GM18519 (cell line): ENCODE data around the gene KRTAP10-12.
"Not testable (repeated sequence)": the region's sequence is repeated elsewhere in the genome, so short reads cannot be mapped to it uniquely, and the experiment has no call there.

Experiments used
- ATAC-seq: cut with Tn5 transposase; IDR thresholded peaks from one replicate; pipeline ENCODE4 v1.9.1; 2021; ENCODE audit warnings: mild to moderate bottlenecking, moderate library complexity; ENCODE audit not compliant: unreplicated experiment, low FRiP score

KRTAP10-12 gene, protein sequence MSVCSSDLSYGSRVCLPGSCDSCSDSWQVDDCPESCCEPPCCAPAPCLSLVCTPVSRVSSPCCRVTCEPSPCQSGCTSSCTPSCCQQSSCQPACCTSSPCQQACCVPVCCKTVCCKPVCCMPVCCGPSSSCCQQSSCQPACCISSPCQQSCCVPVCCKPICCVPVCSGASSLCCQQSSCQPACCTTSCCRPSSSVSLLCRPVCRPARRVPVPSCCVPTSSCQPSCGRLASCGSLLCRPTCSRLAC

DNA sequence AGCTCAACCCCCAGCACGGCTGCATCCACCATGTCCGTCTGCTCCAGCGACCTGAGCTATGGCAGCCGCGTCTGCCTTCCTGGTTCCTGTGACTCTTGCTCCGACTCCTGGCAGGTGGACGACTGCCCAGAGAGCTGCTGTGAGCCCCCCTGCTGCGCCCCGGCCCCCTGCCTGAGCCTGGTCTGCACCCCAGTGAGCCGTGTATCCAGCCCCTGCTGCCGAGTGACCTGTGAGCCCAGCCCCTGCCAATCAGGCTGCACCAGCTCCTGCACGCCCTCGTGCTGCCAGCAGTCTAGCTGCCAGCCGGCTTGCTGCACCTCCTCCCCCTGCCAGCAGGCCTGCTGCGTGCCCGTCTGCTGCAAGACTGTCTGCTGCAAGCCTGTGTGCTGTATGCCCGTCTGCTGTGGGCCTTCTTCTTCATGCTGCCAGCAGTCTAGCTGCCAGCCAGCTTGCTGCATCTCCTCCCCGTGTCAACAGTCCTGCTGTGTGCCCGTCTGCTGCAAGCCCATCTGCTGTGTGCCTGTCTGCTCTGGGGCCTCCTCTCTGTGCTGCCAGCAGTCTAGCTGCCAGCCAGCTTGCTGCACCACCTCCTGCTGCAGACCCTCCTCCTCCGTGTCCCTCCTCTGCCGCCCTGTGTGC is at the start of gene KRTAP10-12:
KRTAP10-12 (plus strand) TSS at position 1 of the 639 bp plus-strand sequence; CDS start at position 31, 30 bp downstream.
- ATAC-seq: not testable (repeated sequence)

DNA sequence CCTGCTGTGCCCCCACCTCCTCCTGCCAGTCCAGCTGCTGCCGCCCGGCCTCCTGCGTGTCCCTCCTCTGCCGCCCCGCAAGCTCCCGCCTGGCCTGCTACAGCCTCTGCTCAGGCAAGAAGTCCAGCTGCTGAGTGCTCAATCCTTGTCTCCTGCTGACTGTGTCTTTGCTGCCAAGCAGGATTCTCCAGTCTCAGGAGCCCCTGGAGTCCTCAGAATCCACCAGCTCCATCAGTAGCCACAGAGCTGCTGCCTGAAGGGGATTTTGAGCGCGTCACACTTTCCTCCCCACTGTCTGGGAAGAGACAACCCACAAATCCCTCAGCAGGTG is 49.8 kb upstream of the KRTAP10-12 start:
- no peak for ATAC-seq

DNA sequence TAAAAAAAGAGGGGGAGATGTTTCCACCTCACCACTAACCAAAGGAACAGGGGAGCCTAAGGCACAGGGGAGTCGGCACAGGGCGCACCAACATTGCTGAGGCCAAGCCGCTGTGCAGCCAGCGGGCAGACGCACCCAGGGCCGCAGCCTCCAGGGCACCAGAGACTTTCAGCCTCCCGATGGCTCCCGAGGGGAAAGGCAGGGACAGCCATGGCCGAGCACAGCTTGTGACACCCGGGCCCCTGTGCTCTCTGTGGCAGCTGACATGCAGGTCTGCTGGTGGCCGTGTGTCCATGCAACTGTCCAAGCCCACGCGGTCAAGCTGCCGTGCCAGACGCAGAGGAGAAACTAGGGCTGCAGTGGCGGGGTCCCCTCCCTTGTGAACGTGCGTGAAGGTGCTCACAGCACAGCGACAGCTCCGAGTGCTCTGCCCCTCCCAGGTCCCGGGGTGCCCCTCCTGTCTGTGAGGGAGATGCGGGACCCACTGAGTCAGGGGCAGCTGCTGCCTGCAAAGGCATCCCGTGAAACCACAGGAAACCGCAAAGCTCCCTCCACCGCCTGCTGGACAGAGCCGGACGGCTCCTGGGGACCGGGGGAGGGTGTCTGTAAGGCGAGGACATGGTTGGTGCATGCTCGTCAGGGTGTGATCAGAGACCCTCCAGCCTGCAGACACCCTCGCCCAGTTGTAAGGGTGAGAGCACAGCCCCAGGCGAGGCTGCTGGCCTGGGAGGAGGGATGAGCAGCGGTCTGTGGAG is 48.2 kb upstream of the KRTAP10-12 start:
- ATAC-seq: no peak

DNA sequence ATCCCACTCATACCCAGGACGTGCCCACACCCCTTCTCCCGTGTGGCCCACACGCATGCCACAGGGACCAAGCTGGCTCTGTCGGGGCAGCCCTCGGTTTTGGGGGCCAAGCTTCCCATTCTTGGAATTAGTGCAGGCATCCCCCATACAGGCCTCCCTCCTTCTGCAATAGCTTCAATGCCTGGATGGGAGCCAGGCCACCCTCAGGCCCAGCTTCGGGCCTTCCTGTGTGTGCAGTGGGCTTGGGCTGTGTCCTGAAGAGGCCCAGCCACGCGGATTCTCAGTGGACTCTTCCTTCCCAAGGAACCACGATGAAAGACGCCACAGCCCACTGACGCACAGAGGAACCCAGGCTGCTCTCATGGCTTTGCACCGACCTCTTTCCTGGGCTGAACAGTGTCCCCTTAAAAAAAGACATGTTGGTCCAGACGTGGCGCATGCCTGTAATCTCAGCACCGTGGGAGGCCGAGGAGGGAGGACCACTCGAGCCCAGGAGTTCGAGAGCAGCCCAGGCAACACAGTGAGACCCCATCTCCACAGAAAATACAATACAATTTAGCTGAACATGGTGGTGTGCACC is 47.4 kb upstream of the KRTAP10-12 start:
- no peak for ATAC-seq

DNA sequence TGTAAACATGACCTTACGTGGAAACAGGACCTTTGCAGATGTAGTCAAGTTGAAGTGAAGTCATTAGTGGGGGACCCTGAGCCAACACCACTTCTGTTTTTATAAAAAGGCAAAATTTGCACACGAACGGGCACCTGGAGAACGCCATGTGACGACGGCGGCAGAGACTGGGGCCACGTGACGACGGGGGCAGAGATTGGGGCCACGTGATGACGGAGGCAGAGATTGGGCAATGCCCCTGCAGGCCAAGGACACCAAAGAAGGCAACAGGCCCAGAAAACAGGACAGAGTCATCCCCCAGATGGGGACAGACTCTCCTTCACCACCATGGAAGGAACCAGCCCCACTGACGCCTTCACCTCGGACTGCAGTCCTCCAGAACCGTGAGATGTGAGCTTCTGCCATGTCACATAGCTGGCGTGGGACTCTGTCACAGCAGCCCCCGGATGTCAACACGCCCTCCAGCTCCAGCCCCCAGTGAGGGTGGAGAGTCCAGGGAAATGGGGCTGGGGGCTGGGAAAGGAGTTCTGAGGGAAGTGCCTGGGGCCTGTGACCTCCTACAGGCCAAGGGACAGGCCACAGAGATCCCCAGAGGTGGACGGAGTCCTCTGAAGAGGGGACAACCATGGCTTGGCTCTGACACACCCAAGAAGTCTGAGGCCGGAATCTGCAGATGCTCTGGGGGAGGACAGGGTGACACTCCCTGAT is 46.6 kb upstream of the KRTAP10-12 start:
- no peak for ATAC-seq

DNA sequence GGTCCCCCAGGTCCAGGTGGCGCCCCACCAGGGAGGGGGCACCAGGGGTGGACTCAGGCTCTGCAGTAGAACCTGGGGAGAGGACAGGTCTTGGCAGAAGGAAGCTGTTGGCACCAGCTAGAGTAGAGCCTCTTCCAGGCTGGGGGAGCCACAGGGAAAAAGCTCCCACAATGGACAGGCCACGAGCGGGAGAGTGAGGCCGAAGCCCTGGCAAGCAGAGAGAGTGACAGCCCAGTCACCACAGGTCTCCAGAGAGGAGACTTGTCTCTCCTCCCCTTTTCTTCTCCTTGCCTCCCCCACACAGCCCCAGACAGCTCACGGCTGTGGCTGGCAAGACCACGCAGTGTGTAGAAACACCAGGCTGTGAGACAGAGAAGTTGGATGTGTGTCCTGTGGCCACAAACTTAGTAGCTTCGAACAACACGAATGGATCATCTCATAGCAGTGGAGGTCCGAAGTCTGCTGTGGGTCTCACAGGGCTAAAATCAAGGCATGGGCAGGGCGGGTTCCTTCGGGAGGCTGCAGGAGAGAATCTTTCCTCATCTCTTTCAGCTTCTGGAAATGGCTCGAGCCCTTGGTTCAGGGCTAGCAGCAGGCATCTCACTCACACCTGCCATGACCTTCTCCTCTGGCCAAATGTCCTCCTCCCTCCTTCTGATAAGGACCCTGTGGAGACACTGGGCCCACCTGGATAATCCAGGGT is 45.8 kb upstream of the KRTAP10-12 start:
- ATAC-seq: no peak

DNA sequence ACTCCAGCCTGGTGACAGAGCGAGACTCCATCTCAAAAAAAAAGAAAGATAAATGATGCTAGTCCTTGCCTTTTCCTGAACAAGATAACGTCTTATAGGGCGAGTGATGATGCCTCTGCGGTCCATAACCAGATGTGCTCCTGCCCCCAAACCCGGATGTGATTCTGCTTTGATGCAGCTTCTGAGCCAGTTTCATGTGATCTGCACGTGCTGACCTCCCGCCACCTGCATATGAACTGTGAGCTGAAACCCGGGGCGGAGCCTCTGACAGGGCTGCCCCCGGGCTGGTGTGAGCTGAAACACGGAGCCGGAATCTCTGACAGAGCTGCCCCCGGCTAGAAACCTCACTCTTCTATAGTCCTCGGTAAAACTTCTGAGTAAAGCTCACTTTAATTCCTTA is 43.8 kb upstream of the KRTAP10-12 start:
- no peak for ATAC-seq

DNA sequence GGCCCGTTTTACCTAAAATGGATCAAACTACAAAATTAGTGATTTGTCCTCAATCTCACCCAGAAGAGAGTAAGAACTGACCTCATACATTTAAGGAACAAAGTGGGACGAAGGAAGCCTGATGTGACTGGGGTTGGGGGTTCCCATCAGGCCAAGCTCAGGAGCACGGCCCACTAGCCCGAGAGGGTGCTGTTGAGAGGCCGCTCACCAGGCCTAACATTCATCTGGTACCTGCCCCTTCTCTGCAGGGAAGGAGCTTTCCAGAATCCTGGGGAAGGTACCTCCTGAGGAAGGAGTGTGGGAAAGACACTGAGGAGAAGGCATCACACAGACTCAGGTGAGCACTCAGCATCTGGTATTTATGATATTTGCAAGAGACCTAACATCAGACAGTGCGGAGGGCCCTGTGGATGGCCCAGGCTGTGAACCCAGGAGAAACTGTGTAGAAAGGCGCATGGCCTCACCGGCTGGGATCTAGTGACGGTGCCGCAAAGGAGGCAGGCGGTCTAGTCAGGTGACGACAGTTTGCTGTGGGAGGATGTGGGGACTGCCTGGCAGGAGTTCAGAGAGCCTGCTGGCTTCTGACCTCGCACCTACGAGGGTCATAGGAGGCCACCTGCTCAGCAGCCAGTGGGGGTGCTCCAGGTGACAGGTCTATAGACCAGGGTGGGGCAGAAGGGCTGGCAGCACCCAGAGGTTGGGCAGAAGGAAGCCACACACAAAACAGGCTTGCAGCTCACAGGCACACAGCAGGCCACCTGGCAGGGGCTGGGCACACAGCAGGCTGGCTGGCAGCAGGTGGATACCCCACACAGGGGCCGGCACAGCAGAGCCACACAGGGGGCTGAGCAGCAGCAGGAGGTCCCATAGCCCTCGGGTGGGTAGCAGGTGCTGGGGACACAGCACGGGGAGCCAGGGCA is 43.1 kb upstream of the KRTAP10-12 start:
- no peak for ATAC-seq

DNA sequence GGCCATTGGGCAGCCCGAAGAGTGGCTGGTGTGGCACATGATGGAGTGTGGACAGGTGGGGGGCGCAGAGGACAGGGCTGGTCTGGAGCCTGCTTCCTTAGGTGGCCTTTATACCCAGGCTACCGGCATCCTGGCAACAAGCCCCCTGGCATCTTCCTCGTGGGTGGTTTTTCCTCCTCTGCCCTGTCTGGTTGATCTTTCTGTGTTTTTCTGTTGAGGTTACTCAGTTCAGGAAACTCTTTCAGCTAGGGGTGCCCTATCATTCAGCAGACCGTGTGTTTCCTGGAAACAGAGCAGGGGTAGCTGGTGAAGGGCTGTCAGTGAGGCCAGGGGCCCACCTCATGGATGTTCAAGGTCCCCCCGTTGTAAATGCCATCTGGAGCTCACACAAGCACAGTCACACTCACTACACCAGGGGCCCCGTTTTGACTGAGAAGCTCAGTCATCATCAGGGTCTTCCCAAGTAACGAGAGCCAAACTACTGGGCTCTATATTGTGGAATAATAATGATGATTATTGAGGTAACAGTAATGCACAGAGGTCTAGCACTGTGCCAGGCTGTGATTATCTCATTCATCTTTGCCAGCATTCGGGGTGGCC is 42.3 kb upstream of the KRTAP10-12 start, which contains the start of gene KRTAP12-4:
KRTAP12-4 (minus strand) TSS at position 84 of the 600 bp plus-strand sequence; CDS start at position 39, 45 bp downstream.
- no peak for ATAC-seq

DNA sequence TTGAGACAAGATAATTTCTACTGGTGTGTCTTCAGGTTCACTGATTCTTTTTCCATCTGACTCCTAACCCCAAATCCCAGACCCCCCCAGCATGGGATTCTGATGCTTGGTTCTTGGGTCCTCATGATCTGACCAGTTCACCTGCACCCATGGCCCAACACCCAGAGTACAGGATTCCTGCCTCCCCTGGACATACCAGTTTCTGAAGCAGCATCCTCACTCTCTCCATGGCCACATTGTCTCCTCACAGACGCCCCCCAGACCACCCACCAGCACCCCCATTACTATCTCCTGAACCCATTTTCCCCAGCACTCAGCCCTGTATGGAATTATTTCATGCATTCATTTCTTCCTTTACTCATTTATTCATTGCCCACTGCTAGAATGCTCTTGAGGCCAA is 40.1 kb upstream of the KRTAP10-12 start:
- ATAC-seq: no peak

DNA sequence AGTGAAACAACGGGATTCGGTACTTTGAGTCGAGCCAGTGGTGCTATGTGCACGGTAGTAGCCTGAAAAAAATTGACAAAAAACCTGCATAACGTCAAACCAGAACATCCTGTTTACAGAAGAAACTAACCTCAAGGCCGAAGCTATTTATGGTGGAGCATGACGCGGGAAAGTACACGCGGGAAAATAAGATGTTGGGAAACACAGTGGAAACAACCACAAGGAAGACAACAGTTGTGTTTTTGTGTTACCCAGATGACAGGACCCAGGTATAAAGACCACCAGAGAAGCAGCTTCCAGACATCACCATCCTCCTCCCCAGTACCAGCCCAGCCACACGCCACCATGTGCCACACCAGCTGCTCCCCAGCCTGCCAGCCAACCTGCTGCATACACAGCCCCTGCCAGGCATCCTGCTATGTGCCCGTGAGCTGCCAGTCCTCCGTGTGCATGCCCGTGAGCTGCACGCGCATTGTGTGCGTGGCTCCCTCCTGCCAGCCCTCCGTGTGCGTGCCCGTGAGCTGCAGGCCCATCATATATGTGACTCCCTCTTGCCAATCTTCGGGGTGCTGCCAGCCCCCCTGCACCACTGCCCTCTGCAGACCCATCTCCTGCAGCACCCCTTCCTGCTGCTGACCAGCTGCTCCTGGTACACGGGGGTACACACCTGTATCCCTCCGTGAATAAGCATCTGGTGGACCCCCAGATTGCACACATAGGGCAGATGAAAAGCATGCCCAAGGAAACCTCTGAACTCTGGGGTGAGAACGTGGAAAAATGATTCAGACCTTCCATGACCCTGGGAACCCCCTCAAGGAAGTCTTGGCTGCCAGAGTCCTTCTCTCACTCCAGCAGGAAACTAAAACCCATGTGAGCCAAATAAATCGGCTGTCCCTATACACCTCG is 39.1 kb upstream of the KRTAP10-12 start, which contains the start of gene KRTAP12-3:
KRTAP12-3 (plus strand) TSS at position 298 of the 906 bp plus-strand sequence; CDS start at position 346, 48 bp downstream.
- no peak for ATAC-seq

DNA sequence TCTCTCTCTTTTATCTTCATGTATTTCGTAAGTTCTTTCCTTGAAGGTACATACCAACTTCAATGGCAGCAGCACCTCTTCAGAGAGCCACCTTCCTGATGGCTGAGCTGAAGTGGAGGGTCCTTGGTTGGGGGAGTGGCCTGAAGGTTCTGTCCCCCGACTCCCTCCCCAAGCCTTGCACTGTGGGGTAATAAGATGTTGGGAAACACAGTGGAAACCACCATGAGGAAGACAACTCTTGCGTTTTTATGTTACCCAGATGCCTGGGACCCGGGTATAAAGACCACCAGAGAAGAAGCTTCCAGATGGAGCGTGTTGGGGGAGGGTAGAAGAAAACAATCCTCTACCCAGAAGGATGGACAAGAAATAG is 38.4 kb upstream of the KRTAP10-12 start:
- ATAC-seq: no peak

DNA sequence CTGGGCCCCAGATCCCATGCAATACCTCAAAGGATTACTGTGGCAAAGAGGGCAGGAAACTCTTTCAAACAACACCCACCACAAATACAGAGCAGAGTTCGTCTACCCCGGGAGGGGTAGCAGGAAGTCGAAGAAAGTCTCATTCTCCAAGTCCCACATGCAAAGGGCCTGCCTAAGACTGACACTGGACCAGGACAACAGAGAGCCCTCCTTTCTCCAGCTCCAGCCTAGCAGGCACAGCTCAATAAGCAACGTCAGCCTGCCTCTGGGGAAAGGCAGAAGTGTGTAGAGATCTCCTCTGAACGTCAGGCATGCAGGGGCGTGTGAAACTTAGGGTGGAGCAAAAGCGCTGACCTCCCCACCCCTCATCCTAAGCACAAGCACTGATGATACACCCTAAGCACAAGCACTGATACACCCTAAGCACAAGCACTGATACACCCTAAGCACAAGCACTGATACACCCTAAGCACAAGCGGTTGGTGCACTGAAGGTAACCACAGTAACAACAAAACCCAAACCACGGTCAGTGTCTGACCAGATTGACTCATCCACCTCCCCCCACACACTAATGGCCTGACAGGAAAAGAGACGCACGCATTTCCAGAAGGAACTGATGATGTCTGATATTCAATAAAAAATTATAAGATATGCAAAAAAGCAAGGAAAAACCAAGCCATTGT is 37.9 kb upstream of the KRTAP10-12 start:
- no peak for ATAC-seq

DNA sequence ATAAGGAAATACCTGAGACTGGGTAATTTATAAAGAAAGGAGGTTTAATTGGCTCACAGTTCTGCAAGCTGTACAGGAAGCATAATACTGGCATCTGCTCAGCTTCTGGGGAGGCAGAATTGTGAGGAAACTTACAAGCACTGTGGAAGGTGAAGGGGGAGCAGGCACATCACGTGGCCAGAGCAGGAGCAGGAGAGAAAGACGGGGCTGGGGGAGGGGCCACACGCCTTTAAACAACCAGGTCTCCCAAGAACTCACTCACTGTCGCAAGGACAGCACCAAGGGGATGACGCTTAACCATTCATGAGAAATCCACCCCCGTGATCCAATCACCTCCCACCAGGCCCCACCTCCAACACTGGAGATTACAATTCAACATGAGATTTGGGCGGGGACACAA is 35.4 kb upstream of the KRTAP10-12 start:
- ATAC-seq: not testable (repeated sequence)

DNA sequence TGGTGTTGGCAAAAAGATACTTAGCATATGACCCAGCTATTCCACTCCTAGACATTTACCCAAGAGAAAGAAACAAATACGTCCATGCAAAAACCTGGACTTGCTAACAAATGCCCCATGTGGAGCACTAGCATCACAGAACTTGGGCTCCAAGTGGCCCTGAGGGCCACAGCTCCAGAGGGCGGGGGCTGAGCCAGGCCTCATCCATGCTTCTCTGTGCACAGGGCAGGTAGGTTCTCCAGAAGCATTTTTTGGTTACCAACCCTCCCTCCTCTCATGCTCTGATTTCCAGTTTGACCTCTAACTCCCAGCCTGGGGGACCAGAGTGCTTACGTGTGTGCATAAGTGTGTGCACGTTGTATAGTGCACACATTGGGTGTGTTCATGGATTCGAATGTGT is 32.3 kb upstream of the KRTAP10-12 start:
- ATAC-seq: no peak

DNA sequence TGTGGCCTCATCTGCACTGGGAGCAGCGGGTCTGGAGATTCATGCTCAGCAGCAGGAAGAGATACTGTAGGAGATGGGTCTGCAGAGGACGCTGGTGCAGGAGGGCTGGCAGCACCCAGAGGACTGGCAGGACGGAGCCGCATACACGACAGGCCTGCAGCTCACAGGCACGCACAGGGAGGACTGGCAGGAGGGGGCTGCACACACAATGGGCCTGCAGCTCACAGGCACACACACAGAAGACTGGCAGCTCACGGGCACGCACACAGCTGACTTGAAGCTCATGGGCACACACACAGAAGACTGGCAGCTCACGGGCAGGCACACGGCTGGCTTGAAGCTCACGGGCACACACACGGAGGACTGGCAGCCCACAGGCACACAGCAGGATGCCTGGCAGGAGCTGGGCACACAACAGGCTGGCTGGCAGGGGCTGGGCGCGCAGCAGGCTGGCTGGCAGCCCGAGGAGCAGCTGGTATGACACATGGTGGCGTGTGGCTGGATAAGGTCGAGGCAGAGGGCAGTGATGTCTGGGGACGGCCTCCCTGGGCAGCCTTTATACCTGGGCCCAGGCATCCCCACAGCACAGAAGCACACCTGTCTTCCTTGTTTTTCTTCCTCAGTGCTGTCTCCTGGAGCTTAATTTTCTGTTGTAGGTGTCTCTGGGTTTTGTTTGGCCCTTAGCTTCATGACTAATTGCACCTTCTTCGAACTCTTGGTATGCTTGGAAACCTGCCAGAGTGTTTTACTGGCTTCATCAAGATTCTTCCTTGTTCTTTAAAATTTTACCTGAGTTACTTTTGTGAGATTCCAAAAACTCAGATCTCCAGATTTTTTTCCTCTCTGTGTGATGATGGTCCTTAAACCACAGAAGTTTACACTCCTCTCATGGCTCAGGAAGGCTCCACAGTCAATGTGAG is 30.3 kb upstream of the KRTAP10-12 start, which contains the start of gene KRTAP12-2:
KRTAP12-2 (minus strand) TSS at position 527 of the 920 bp plus-strand sequence; CDS start at position 486, 41 bp downstream.
- no peak for ATAC-seq
